GM19193 (cell line): Measurements from ENCODE around the gene KDM5A.

Experiments used
- POLR2A ChIP-seq: IDR thresholded peaks from 4 replicates; pipeline ENCODE4 v1.6.1; 2011; ENCODE audit not compliant: insufficient read depth, insufficient read length; ENCODE audit errors: extremely low read depth

The KDM5A gene

GRCh38 chr12:236445-236844 lies 152.7 kb downstream of the KDM5A start:
- TF ChIP-seq POLR2A: no peak

- TF ChIP-seq POLR2A: no peak
Observed at GRCh38 chr12:234891-235415, 154.2 kb downstream of the KDM5A start.

- no peak for TF ChIP-seq POLR2A
Observed at GRCh38 chr12:234019-234418, 155.1 kb downstream of the KDM5A start.

GRCh38 chr12:233615-233968 lies 155.5 kb downstream of the KDM5A start:
- no peak for TF ChIP-seq POLR2A

GRCh38 chr12:232731-233614 lies 156.1 kb downstream of the KDM5A start:
- no peak for TF ChIP-seq POLR2A

GRCh38 chr12:230925-231671 lies 158.0 kb downstream of the KDM5A start:
- TF ChIP-seq POLR2A: no peak
